PC-9 (cell line): ENCODE results near the gene RYR2.

ENCODE experiments used
- EZH2 ChIP-seq: fragments of 200-600 bp; sonication (generic); IDR thresholded peaks from 2 replicates; pipeline ENCODE4 v1.8.0; 2017; ENCODE audit warnings: antibody characterized with exemption, low read depth
- TF ChIP-seq, protein P1 (sequence below): fragments of 200-600 bp; sonication (generic); conservative IDR thresholded peaks from 2 replicates; pipeline ENCODE4 v1.6.1; 2017; ENCODE audit warnings: mixed run types, antibody characterized with exemption, mild to moderate bottlenecking, moderate library complexity

DNA sequence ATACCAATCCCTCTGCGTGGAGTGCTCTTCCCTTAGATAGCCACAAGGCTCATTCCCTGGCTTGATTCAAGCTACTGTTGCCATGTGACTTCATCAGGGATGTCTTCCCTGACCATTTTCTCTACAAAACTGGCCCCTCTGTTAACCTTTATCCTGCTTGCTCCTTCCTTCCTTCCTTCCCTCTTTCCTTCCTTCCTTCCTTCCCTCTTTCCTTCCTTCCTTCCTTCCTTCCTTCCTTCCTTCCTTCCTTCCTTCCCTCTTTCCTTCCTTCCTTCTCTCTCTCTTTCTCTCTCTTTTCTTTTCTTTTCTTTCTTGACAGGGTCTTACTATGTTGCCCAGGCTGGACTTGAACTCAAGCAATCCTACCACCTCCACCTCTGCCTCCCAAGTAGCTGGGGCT, 6.2 kb upstream of the RYR2 start:
- TF ChIP-seq, protein P1, sequence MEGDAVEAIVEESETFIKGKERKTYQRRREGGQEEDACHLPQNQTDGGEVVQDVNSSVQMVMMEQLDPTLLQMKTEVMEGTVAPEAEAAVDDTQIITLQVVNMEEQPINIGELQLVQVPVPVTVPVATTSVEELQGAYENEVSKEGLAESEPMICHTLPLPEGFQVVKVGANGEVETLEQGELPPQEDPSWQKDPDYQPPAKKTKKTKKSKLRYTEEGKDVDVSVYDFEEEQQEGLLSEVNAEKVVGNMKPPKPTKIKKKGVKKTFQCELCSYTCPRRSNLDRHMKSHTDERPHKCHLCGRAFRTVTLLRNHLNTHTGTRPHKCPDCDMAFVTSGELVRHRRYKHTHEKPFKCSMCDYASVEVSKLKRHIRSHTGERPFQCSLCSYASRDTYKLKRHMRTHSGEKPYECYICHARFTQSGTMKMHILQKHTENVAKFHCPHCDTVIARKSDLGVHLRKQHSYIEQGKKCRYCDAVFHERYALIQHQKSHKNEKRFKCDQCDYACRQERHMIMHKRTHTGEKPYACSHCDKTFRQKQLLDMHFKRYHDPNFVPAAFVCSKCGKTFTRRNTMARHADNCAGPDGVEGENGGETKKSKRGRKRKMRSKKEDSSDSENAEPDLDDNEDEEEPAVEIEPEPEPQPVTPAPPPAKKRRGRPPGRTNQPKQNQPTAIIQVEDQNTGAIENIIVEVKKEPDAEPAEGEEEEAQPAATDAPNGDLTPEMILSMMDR = no peak
- no peak for TF ChIP-seq EZH2
